Dermis microvascular lymphatic vessel endothelial cell (primary cell): ENCODE data around the gene BNIP2. TPM values are rescaled to one million over a fixed set of nuclear protein-coding genes. Genes with fewer than 3 reads are reported as not detected.

Source experiments
- DNase-seq, 2 donors: peaks; one replicate each; pipeline versions ENCODE4 v3.0.0 to v3.0.0-alpha.2; 2010; ENCODE audit warnings: low read depth in 2 of 2
- total RNA-seq: library from RNA; depleted of rRNA; stranded (reverse); fragments of >200 nt; gene quantifications from 2 replicates; pipeline ENCODE4 v1.2.1, GENCODE V29; 2014

BNIP2 gene
- total RNA-seq, 1 donor from 2014 or later, result 78.4 TPM

GRCh38 chr15:59636184-59636583 lies 52.9 kb downstream of the BNIP2 start:
- DNase-seq, result no peak

GRCh38 chr15:59632714-59633113 lies 56.4 kb downstream of the BNIP2 start:
- DNase-seq, result no peak

- DNase-seq, result peak in 1 of 2 donors; percentile 59
Measured at GRCh38 chr15:59622289-59622688, 66.8 kb downstream of the BNIP2 start.

GRCh38 chr15:59618406-59618805 lies 70.7 kb downstream of the BNIP2 start:
- DNase-seq, result no peak

GRCh38 chr15:59616379-59616778 lies 72.7 kb downstream of the BNIP2 start:
- DNase-seq, result no peak

- no peak for DNase-seq
Measured at GRCh38 chr15:59615661-59616060, 73.5 kb downstream of the BNIP2 start.

DNA sequence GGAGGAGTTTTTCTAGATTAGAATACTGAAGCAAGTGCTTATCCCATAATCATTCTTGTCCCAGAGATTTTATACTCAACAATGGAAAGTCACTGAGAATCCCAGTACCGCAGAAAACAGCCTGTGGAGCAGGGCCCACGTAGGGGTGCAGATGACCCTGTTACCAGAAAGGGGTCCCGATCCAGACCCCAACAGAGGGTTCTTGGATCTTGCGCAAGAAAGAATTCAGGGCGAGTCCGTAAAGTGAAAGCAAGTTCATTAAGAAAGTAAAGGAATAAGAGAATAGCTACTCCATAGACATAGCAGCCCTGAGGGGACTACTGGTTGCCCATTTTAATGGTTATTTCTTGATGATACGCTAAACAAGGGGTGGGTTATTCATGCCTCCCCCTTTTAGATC lies 75.0 kb downstream of the BNIP2 start:
- DNase-seq, result no peak

DNA sequence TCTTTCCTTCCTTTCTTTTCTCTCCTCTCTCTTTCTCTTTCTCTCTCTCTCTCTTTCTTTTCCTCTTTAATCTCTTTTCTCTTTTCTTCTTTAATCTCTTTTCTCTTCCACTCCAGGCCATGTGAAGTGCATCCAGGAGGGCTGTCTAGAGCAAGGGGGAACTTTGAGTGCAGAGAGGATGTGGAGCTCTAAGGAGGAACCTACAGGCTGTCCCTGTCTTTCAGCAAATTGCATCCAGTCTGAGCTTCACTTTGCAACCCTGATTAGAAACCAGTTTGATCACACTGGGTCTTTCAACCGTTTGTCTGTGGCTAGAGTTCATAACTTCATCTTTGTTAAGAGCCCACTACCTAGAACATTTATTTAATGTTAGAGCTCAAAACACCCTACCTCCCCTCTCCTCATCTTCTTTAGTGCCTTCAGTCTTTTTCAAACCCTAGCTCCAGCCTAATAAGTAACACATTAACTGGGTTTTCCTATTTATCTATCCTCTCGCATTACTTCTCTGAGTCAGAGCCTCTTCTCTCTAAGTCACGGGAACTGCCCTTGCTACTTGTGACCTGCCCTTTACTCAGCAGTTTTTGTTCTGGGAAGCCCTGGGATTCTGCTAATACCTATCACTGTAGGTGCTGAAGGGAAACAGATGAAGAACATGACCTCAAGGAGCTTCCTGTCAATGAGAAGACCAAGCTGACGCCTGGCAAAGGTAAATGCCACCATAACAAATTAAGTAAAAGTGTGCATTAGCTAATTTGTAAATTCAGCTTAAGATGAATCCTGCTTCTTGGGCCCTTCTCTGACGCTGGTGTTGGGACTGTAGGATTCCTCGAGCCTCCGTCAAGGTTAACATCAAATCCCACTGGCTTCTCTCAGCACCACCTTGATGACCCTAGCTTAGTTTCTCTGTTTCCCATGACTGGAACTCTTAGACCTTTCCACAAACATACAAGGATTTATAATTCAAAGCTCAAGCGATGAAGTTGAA lies 77.6 kb downstream of the BNIP2 start, which contains the start of gene GCNT3:
GCNT3 (plus strand) TSS at position 508 of the 985 bp plus-strand sequence. CDS start 6,456 bp downstream, outside the sequence.
- no peak for DNase-seq

DNA sequence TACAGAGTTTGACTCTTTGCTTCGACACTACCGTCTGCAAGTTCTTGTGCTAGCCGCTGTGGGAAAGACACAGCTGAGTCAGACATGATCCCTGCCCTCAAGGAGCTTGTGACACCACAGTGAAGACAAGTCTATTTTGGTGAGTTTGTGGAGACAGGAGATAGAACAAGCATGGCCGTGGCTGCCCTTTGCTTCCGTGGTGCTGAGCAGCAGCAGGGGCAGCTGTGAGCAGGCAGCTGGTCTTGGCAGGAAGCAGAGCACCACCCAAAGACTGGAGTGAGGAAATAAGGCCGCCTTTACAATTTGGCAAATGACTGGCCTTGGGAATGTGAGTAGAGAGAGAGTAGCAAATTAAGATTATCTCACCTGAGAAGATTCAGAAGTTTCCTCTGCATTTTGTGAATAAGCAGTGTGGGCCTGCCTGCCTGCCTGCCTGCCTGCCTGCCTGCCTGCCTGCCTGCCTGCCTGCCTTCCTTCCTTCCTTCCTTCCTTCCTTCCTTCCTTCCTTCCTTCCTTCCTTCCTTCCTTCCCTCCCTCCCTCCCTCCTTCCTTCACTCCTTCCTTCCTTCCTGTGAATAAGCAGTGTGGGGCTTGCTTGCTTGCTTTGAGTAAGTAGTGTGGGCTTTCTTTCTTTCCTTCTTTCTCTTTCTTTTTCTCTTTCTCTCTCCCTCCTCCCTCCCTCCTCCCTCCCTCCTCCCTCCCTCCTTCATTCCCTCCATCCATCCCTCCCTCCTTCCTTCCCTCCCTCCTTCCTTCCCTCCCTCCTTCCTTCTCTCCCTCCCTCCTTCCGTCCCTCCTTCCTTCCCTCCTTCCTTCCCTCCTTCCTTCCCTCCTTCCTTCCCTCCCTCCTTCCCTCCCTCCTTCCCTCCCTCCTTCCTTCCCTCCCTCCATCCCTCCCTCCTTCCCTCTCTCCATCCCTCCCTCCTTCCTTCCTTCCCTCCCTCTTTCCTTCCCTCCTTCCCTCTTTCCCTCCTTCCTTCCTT lies 79.1 kb downstream of the BNIP2 start:
- DNase-seq, result no peak

Other genes with a start within 250 kb of the BNIP2 start
- not detected in 2 replicates for gene GCNT3, start 77.5 kb downstream of the BNIP2 start, total RNA-seq
- 47.8 and 61.5 TPM in 2 replicates for gene GTF2A2, start 31.8 kb downstream of the BNIP2 start, total RNA-seq